Caco-2 (cell line): ENCODE results near the gene RASGRP1. TPM values are rescaled to one million over a fixed set of nuclear protein-coding genes. Genes with fewer than 3 reads are reported as not detected.

ENCODE experiments used
- BruUV-seq: library from RNA; stranded (reverse); fragments of 400-500 nt; replicated peaks from 2 replicates; lab custom pipeline; 2021; lab: Mats Ljungman, UMichigan
- CTCF ChIA-PET: fragments of 300-600 bp; sonication (Branson Sonifier 250); formaldehyde crosslinking; loops from one replicate; lab custom pipeline; 2022; ENCODE audit warnings: antibody characterized with exemption; lab: Charles Lee
- POLR2A ChIA-PET: fragments of 300-600 bp; sonication (Branson Sonifier 250); formaldehyde crosslinking; loops from one replicate; lab custom pipeline; 2022; ENCODE audit warnings: antibody characterized with exemption; lab: Charles Lee
- DNase-seq, 2 experiments: peaks; one replicate each; pipeline versions ENCODE4 v3.0.0 to v3.0.0-alpha.2; 2020 to 2022
- H3K27me3 ChIP-seq: replicated peaks from 2 replicates; pipeline ENCODE4 v1.6.0; 2011; ENCODE audit warnings: low read length; ENCODE audit not compliant: control insufficient read depth, insufficient read depth
- H3K36me3 ChIP-seq: 2 replicates; pipeline ENCODE4 v1.5.1; 2011; ENCODE audit warnings: low read length; ENCODE audit not compliant: control insufficient read depth, insufficient read depth
- H3K4me1 ChIP-seq: fragments of 250-450 bp; sonication (Bioruptor Pico); 2 replicates; pipeline ENCODE4 v1.5.1; 2020; ENCODE audit warnings: mild to moderate bottlenecking
- H3K4me3 ChIP-seq: 2 replicates; pipeline ENCODE4 v1.5.1; 2011; ENCODE audit warnings: low read depth, mild to moderate bottlenecking, control low read depth, low read length
- H3K9me3 ChIP-seq: fragments of 250-450 bp; sonication (Bioruptor Pico); 2 replicates; pipeline ENCODE4 v1.5.1; 2020; ENCODE audit warnings: mild to moderate bottlenecking, moderate library complexity
- H3K27ac Mint-ChIP-seq: one replicate; pipeline ENCODE4 v1.8.0; 2022; ENCODE audit warnings: mixed read lengths; ENCODE audit not compliant: unreplicated experiment
- H3K27me3 Mint-ChIP-seq: one replicate; pipeline ENCODE4 v1.8.0; 2022; ENCODE audit warnings: mixed read lengths; ENCODE audit not compliant: insufficient read depth, unreplicated experiment
- H3K36me3 Mint-ChIP-seq: one replicate; pipeline ENCODE4 v1.8.0; 2022; ENCODE audit warnings: mild to moderate bottlenecking, mixed read lengths; ENCODE audit not compliant: insufficient read depth, unreplicated experiment
- H3K4me1 Mint-ChIP-seq: one replicate; pipeline ENCODE4 v1.8.0; 2022; ENCODE audit warnings: low read depth, mixed read lengths; ENCODE audit not compliant: unreplicated experiment
- H3K4me3 Mint-ChIP-seq: one replicate; pipeline ENCODE4 v1.8.0; 2022; ENCODE audit warnings: mild to moderate bottlenecking, moderate library complexity, mixed read lengths; ENCODE audit not compliant: unreplicated experiment
- H3K9me3 Mint-ChIP-seq: one replicate; pipeline ENCODE4 v1.8.0; 2022; ENCODE audit warnings: mixed read lengths; ENCODE audit not compliant: unreplicated experiment
- CTCF ChIP-seq, 2 experiments: fragments of 200-600 bp in 1 of 2; IDR thresholded peaks; 1 replicate in 1 of 2; 2 replicates in 1 of 2; pipeline versions ENCODE4 v1.5.1 to v1.8.0; 2011 to 2022; ENCODE audit warnings: antibody characterized with exemption in 1 of 2, control low read depth in 1 of 2, inconsistent platforms in 1 of 2, low read depth in 1 of 2, low read length in 1 of 2, mild to moderate bottlenecking in 1 of 2, moderate library complexity in 1 of 2; ENCODE audit not compliant: insufficient read depth in 1 of 2, severe bottlenecking in 1 of 2, unreplicated experiment in 1 of 2
- intact Hi-C: fragments of 100-400 bp; cut with micrococcal nuclease; formaldehyde crosslinking; loops from one replicate; pipeline ENCODE4 v1.10.0; 2022; ENCODE audit not compliant: unreplicated experiment
- total RNA-seq: library from RNA; stranded (reverse); gene quantifications from 2 replicates; pipeline ENCODE4 v1.2.3, GENCODE V29; 2022

The RASGRP1 gene
- total RNA-seq, 1 experiment from 2014 or later: 7.3 TPM

- Mint-ChIP-seq H3K27ac (no peak overlapping the region), H3K27me3 (no peaks in the 10 kb centered on the region), H3K4me3 (no peak overlapping the region), H3K9me3 (no peaks in the 10 kb centered on the region), H3K36me3 (peaks cover 29% of the 10 kb centered on the region), H3K4me1 (no peaks in the 10 kb centered on the region)
- intact Hi-C loops: no loop called here
- no peak for DNase-seq
- no peaks in the 10 kb centered on the region for H3K27me3 ChIP-seq
- H3K36me3 ChIP-seq: no peaks in the 10 kb centered on the region; the same call in 1 of the 2 replicates
- CTCF ChIA-PET: no interaction called here
- no peak for TF ChIP-seq CTCF (IDR thresholded peaks at IDR 0.05; ENCODE audit: insufficient read depth in 1 of 2, low read depth in 1 of 2, low read length in 1 of 2, severe bottlenecking in 1 of 2, unreplicated experiment in 1 of 2)
- H3K9me3 ChIP-seq: no peaks in the 10 kb centered on the region
- H3K4me1 ChIP-seq: no peaks in the 10 kb centered on the region
- no TSS peak for BruUV-seq
- POLR2A ChIA-PET: no interaction called here
- H3K4me3 ChIP-seq: no peak overlapping the region
Measured at GRCh38 chr15:38476120-38476519, 88.5 kb downstream of the RASGRP1 start.

GRCh38 chr15:38475361-38475760 is 89.3 kb downstream of the RASGRP1 start:
- Histone ChIP-seq H3K4me1 (no peaks in the 10 kb centered on the region), H3K36me3 (no peaks in the 10 kb centered on the region; the same call in 1 of the 2 replicates), H3K4me3 (no peak overlapping the region), H3K9me3 (no peaks in the 10 kb centered on the region), H3K27me3 (no peaks in the 10 kb centered on the region)
- H3K27ac Mint-ChIP-seq: no peak overlapping the region
- BruUV-seq: no TSS peak
- H3K4me1 Mint-ChIP-seq: no peaks in the 10 kb centered on the region
- intact Hi-C loops: no loop called here
- no peaks in the 10 kb centered on the region for H3K9me3 Mint-ChIP-seq
- ChIA-PET CTCF (no interaction called here), POLR2A (no interaction called here)
- DNase-seq: no peak
- no peak overlapping the region for H3K4me3 Mint-ChIP-seq
- TF ChIP-seq CTCF (IDR thresholded peaks at IDR 0.05; ENCODE audit: insufficient read depth in 1 of 2, low read depth in 1 of 2, low read length in 1 of 2, severe bottlenecking in 1 of 2, unreplicated experiment in 1 of 2): no peak
- peaks cover 34% of the 10 kb centered on the region for H3K36me3 Mint-ChIP-seq
- no peaks in the 10 kb centered on the region for H3K27me3 Mint-ChIP-seq

- Mint-ChIP-seq H3K27ac (no peak overlapping the region), H3K9me3 (no peaks in the 10 kb centered on the region), H3K4me1 (no peaks in the 10 kb centered on the region), H3K4me3 (no peak overlapping the region), H3K27me3 (no peaks in the 10 kb centered on the region), H3K36me3 (peaks cover 35% of the 10 kb centered on the region)
- POLR2A ChIA-PET: interaction anchor here (0.7 kb wide), 1 partner anchor 21 kb away, joined by 3 read pairs; the partner anchor contains the start of gene FAM98B
- peak in 1 of 2 experiments; percentile 53 for DNase-seq
- no peaks in the 10 kb centered on the region; the same call in 1 of the 2 replicates for H3K36me3 ChIP-seq
- no peaks in the 10 kb centered on the region for H3K9me3 ChIP-seq
- H3K27me3 ChIP-seq: no peaks in the 10 kb centered on the region
- BruUV-seq: no TSS peak
- TF ChIP-seq CTCF (IDR thresholded peaks at IDR 0.05; ENCODE audit: insufficient read depth in 1 of 2, low read depth in 1 of 2, low read length in 1 of 2, severe bottlenecking in 1 of 2, unreplicated experiment in 1 of 2): peak; percentile 64 to 66
- H3K4me3 ChIP-seq: no peak overlapping the region
- intact Hi-C loops: loop anchor here (1.0 kb wide), 4 partner anchors 34 to 209 kb away; partner anchors contain the start of gene RASGRP1
- CTCF ChIA-PET: interaction anchor here (0.6 to 1.4 kb wide), 3 partner anchors 34 to 1371 kb away, joined by 3 to 7 read pairs (median 5); no protein-coding TSS in a partner anchor
- H3K4me1 ChIP-seq: no peaks in the 10 kb centered on the region
Measured at GRCh38 chr15:38474155-38474757, 90.4 kb downstream of the RASGRP1 start.
